Kidney capillary endothelial cell (primary cell): ENCODE results near the gene DEFB128.

Experiments
- DNase-seq: peaks from one replicate; pipeline ENCODE4 v3.0.0-alpha.2; 2018; ENCODE audit warnings: low spot score

Gene DEFB128

DNA sequence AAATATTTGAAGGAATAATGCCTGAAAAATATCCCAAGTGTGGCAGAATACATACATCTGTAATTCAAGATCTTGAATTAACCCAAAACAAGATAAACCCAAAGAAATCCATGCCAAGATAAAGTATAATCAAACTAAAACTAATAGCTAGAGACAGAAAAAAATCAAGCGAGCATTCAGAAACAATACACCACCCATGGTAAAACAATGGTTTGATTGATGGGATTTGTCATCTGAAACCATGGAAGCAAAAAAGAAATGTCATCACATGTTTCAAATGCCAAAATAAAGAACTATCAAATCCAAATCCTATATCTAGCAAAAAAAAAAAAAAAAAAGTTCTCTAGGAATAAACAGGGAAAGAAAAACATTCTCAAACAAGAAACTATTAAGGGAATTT, 37.4 kb downstream of the DEFB128 start:
- no peak for DNase-seq

DNA sequence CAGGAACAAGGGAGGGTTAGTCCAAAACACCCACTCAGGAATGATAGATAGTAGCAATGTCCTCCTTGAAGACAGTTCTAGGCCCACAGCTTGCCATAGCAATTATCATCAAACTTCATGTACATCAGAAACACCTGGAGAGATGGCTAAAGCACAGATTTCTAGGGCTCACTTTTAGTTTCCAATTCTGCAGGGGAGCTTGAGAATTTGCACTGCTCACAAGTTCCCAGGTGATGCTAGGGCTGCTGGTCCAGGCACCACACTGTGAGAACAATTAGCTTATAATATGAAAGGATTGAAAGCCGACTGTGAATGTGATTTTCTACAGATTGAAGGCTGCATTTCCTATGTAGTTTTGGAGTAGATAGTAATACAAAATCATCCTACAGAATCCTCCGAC, 43.6 kb downstream of the DEFB128 start:
- no peak for DNase-seq

DNA sequence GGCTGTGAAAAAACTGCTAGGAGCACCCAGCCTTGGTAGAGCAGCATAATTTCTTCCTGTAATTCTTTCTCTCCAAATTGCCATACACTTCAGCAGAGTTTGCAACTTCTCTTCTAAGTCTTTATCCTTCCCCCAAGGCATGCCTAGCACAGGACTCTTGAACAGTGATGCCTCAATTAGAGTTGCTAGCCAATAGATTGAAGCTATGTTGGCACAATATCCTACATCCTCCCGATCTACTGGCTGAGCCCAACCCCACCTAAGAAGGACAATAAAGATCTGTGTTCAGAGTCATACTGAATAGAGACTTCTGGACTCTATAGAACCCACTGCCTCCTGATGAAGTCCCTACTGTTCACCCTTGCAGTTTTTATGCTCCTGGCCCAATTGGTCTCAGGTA, 47.2 kb downstream of the DEFB128 start, which contains the start of gene DEFB126:
Gene DEFB126 (plus strand): TSS at position 301 of the 400 bp plus-strand sequence. CDS start 39 bp downstream, at position 340.
- no peak for DNase-seq
